Activated naive CD4-positive, alpha-beta T cell treated with anti-CD3 and anti-CD28 coated beads, Interleukin-2, amount 50 U/mL, for 16 hours (primary cell): ENCODE results near the gene PPFIBP1.
"Not testable (repeated sequence)": the region's sequence is repeated elsewhere in the genome, so short reads cannot be mapped to it uniquely, and the experiment has no call there.

Experiments
- DNase-seq: peaks from one replicate; pipeline ENCODE4 v3.0.0-alpha.2; 2020

Gene PPFIBP1

DNA sequence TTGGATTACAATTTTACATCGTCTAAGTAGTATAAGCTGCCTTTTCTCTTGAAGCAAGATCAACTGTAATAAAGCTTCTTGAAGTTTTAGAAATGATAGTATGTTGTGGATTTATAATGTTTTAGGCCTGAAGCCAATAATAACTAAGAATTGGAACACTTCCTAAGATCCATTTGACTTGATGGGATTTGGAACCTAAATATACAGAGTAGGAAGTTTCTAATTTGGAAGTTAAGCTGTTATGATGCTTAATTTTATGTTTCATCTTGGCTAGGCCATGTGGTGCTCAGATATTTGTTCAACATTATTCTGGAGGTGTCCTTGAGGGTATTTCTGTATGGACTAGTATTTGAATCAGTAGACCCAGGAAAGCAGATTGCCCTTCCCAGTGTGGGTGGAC lies 74.9 kb downstream of the PPFIBP1 start:
- DNase-seq: not testable (repeated sequence)

DNA sequence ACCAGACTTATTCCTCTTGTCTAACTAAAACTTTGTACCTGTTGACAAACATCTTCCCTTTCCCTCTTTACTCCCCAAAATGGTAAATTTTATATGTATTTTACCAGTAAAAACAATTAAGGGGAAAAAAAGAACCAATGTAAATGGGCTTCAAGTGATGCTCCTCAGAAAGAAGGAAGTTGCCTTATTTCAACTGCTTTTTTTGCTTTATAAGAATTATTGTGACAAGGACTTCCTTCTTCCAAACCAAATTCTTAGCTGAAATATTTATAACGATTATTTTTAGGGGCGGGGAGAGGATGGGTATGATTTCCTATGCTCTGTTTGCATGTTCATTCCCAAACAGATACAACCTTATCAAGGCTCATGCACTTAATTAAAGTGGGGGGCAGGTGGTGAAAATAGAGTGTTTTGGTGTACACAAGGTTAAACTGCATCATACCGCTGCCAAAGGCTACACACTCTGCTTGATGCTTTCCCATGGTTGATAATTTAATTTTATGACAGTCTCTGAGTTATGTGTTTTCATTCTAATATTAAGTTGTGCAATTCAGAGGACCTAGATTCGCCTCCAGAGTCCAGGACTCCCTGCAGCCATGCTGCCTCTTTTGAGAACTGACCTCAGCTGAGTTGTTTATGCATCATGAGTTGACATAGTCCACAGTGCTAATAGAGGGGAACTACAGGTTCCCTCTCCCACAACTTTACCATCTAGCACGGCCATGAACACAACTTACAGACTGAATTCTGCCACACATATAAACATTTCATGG lies 77.2 kb downstream of the PPFIBP1 start:
- not testable (repeated sequence) for DNase-seq

DNA sequence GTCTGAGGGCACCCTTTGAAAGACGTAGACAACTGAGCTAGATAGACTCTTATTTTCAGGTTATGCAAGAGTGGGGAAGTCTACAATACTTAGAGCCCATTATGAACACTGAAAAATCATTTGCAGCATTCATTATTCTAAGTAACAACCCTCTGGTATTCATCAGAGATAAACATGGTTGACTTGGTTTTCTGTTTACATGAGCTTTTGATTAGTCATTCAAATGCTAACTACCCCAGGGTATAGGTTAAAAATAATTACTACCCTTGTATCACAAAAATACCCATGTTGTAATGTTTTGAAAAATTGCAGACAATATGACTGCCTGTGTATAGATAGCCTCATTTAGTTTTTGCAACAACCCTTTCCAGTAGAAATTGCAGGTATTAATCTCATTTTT lies 78.5 kb downstream of the PPFIBP1 start:
- DNase-seq: no peak

DNA sequence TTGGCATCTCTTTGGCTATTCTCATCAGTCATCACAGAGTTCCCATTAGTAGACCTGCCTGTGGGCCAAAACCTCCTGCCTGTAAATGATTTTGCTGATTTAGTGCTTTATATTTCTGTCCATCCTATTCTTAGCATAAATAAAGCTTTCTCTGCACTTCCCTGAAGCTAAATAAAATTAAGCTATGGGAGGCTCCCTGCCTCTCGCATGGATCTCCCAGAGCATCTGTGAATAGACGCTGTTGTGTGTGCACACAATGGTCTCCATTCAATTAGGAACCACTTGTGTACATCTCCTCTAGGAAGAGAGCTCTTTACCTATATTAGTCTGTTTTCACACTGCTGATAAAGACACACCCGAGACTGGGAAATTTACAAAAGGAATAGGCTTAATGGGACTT lies 80.4 kb downstream of the PPFIBP1 start:
- DNase-seq: no peak

DNA sequence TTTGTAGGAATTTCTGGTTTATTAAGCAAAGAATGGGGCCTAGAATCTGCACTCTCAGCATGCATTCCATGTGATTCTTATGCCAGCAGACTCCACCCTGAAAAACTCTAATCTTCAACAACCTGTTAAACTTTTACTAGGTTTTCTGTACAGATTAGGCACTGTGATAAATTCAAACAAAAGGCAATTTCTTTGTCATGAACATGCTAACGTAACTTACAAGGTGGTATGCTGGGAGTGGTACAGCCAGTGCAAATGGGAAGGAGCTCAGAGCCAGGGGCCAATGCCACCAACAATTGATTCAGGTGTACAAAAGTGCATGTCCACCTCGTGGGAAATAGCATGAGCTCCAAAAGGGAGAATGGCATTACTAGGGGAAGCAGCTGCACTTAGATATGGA lies 83.0 kb downstream of the PPFIBP1 start:
- no peak for DNase-seq

DNA sequence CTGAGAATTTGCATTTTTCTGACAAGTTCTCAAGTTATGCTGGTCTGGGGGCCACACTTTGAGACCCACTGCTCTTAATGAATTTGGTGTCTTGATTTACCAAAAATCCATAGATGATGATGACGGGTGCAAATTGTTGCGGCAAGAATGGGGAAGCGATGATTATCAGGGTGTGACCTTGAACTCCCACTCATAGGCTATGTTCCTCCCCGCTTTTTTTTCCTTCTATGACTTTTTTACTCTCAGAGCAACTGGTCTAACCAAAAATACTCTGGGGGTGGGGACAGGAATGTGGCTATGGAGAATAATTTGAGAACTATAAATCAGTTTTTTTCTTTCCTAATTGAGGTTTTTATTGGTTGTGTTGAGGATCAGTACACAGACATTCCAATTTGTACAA lies 83.6 kb downstream of the PPFIBP1 start:
- no peak for DNase-seq

DNA sequence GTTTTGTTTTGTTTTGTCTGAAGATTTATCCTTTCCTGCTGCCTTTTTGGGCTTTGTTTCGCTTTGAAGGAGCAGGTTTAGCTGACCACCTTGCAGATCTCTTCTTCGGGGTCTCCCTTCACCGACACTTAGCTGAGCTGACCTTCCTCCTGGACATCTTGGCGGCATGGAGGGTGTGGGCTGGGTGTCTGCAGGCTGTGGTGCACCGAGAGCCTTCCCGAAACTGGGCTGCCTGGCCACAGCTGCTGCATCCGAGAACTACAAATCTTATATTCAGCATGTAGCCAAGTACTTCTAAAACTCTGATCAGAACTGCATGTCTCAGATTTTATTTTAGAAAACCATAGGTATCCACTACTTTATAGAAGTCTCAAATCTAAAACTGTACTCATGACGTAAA lies 84.9 kb downstream of the PPFIBP1 start:
- no peak for DNase-seq

DNA sequence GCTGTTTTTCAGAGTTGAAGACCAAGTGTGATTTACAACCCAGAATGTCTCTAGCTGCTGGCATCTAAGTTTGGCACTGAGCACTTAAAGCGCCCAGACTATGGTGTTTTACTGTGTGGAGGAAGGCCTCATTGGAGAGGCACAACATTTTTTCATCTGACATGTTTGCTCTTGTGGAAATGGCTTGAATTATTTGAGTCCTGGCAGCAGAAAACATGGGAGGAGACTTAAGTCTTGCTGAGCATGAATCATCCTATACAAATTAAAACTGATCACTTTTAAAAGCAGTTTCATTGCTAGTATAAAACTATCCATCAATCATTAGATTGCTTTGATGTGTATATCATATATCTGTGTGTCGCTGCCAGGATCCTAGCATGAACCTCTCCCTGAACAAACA lies 86.4 kb downstream of the PPFIBP1 start:
- no peak for DNase-seq

DNA sequence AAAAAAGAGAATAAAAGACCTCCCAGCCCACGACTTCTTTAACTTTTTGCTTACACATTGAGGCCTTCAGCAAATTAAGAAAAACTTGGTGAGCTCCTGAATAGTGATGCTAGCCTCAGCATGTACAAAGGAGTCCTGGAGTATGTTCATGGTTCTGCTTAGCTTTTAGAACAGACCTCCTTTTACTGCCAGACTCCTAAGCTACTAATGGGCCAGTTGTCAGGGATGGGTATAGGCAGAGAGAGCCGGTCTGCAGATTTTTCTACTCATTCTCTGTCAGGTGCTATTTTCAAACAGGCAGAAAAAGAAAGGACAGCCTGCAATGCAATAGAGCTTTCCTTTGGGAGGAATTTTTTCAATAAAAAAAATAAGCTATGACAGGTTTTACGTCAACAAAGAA lies 90.4 kb downstream of the PPFIBP1 start:
- no peak for DNase-seq

DNA sequence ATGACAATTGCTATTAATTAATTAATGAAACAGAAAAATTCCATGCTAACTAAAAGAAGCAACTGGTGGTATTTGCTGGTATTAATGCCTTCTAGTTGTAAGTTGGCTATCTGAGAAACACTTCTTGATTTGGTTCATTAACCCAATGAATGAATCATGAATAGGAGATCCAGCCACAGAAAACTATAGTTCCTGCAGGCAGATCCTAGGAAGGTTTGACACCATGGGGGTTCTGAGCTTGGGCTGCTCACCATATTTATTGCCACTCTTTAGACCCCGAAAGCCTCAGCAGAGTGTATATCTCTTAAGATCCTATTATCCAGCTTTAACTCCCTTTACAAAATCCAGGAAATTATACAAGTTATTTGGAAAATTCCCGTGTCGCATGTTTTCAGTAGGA lies 90.9 kb downstream of the PPFIBP1 start:
- no peak for DNase-seq

DNA sequence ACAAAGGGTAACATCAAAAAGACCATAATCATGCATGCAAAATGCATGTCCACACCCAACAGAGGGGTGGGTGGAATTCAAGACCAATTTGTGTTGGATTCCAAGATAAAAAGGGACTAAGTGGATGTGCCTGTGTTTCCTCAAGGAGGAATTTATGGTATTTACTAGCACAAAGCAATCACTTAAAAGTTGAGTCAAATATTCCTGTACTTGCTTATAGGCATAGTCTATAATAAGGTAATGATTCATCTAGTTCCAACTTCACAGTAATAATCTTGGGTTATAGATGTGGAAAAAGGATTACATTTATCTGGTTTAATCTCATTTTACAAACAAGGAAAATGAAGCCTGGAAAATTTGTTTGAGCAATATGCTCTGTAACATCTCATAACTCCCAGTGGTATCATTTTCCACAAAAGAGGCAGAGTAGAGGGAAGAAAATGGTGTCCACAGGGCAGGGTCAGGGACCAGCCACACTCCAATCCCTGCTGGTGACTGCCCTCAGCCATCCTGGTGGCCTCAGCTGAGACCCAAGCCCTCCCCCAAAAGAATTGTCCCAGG lies 91.4 kb downstream of the PPFIBP1 start:
- DNase-seq: no peak

DNA sequence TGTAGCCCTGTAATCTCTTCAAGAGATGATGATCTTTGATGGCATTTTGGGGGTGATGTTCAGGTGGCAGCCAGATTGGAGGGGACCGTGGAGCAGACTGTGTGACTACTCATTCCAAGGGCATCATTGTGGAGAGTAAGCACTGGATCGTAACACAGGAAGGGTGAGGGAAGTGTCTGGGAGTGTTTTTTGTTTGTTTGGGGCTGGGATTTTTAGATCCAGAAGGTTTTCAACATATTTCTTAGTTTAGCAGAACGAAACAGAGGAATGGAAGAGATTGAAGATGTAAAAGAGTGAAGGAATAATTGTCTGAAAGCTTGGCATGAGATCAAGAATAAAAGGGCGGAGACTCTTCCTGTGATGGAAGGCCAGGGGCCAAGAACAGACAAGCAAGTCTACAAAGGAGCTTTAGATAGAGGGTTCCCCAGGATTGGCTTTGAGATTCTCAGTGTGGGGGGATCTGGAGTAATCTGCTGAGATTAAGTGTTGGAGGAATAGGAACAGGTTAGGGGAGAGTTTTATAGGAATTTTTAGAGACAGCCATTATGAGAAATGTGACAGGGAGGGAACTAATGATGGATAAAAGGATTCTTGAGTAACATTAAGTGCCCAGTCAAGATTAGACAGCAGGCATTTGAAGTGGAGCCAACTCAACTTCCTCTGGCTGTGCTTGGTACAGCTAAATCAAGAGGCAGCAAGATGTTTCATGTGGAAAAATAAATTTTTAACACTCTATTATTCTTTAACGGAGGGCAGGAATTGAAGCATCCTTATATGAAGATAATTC lies 92.5 kb downstream of the PPFIBP1 start:
- no peak for DNase-seq

DNA sequence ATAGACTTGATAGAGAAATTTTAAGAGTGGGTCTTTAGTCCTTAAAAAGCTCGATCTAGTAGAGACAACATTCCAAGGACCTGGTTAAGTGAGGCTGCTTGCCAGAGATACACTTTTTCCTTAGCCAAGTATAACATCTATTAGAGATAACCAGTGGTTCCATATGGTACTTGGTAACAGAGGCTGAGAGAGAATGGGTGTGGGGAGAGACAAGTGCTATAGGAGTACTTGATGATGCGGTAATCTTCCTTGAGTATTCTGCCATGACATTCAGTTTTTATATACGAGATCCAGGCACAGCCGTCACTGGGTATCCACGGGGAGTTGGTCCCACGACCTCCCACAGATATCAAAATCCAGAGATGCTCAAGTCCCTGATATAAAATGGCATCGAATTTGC lies 94.8 kb downstream of the PPFIBP1 start:
- DNase-seq: no peak

DNA sequence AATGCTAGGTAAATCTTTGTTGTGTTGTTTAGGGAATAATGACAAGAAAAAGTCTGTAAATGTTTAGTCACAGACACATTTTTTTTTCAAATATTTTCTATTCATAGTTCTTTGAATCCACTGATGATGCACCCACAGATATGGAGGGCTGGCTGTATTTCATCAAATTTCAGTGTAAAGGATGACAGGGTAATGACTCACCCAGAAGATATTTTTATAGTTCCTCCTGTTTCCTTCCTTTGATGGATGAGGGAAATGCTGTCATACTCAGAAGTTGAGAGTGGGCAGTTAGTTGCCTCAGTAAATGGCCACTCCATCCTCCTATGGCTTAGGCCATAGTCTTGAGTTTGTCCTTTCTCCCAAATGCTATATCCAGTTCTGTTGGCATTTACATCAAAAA lies 95.3 kb downstream of the PPFIBP1 start:
- DNase-seq: no peak

DNA sequence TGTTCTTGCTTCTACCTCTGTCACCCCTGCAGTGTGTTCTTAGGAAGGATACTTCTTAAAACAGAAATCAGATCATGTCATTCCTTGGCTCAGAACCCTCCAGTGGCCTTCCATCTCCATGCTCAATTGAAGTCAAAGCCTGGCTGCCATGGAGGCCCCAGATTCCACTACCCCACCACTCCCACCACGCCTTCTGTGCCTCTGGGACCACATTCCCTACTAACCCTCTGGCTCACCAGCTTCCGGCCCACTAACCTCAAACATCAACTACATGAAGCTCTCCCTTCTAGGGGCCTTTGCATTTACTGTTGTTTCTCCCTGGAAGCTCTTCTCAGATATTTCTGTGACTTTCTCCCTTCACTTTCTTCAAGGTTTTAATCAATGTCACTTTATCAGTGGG lies 96.1 kb downstream of the PPFIBP1 start:
- DNase-seq: no peak

DNA sequence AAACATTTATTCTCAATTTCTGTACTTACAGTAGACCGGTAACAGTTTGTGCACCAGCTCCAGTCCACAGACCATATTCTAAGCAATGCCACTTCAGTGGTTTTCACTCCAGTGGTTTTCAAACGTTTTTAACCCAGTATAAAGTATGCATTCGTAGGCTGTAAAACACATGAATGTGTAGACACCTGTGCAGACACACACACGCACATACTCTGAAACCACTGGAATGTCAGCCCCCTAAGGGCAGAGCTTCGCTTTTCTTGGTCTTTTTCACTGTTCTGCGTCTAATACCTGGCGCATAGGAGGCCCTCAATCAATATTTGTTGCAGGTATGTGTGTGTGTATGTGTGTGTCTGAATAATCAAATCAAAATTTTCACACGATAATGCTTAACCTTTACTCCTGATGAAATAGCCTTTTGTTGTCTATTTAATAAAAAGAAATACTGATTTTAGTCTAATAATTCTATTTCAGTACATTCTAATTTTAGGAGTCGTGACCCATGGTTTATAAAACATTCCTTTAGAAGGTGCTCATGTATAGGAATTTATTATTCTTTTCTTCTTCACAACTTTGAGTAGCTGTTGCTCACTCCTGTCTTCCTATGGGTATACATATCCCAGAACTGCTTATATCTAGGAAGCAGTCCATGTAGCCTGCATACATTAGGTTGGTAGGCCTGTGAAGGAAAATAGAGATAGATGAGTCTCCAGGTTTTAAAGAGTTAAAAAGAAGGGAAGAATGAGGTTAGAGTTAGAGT lies 98.6 kb downstream of the PPFIBP1 start:
- no peak for DNase-seq

DNA sequence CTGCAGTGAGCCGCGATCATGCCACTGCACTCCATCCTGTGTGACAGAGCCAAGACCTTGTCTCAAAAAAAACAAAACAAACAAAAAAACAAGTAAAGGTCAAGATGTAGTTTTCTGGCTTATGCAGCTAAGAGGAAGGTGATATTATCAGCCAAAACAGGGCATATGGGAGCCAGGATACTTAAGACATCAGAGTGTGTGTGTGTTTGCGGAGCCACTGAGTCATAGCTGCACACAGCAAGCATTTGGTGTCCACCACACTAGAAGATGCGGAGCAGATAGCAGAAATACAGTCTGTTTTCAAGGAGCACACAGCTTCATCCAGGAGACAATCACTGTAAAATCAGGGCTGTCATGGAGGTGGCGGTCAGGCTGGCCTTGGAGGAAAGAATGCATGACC lies 99.6 kb downstream of the PPFIBP1 start:
- no peak for DNase-seq

DNA sequence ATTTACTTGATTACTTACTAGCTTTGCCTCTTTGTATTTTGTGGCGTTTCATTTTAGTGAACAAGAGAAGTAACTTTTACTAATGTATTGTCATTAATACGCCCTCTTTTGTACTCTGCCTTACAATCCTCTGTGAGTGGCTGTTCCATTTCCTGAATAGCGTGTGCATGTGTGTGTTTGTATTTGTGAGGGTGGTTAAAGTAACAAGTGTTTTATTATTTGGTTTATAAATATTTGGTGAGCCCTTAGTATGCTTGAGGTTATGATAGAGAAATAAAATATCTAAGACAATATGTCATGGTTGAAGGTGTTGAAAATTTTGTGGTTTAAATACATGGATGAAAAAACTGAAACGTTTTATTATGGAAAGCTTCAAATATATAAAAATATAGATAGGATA lies 100.6 kb downstream of the PPFIBP1 start:
- no peak for DNase-seq

DNA sequence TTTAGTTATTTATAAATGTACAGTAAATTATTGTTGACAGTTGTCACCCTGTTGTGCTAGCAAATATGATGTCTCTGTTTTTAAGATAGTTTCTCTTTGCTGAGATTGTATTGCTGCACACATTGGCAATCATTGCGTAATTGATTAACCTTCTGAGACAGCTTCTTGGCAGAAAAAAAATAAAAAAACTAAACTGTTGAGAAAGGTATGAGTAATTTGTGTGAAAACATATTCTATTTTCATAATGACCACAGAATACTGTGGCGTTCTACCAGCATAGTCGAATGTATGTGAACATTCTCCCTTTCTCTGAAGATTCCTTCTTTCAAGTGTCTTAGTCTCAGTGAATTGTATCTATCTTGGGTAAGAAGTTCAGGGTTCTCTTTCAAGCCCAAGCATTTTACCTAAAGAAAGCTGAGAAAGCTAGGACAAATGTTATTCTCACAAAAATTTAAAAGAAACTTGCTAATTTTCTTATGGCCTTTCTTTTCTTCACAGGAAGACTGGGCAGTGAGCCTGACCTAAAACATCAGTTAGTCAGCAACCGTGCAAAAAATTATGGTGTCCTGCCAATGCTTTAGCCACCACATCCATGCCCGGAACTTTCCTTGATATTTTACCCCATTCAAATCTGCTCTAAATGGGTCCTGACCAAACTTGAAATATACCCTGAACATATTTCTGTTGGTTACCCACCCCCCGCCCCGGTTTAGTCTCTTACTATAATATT lies 103.3 kb downstream of the PPFIBP1 start:
- DNase-seq: no peak

DNA sequence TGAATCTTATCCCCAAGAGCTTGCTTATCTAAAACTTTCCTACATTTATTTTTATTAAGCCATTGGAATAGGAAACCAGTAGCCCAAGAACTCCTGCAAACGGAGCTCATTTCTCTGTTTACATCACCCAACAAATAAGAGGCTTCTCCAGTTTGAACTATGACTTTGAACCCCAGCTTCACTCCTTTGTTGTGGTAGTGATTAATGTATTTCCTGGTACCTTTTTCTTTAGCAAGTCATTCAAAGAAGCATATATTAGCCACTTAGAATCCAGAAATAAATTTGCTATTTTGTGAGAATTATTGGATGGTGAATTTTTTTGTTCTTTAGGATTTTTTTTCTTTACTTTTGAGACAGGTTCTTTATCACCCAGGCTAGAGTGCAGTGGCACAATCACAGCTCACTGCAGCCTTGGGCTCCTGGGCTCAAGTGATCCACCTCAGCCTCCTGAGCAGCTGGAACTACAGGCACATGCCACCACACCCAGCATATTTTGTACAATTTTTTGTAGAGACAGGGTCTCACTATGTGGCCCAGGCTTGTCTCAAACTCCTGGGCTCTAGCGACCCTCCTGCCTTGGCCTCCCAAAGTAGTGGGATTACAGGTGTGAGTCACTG lies 104.0 kb downstream of the PPFIBP1 start:
- not testable (repeated sequence) for DNase-seq

DNA sequence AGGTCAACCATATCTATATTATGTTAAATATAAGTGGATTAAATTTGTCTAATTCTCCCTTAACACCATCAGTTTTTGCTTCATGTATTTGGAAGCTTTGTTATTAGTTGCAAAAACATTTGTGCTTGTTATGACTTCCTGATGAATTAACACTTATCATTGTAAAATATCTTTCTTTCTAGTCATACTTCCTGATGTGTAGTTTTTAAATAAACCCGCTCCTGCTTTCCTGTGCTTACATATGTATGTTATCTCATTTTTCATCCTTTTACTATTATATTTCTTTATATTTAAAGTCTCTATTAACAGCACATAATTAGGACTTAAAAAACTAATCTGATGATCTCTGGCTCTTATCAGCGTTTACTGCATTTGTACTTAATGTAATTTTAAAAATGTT lies 106.2 kb downstream of the PPFIBP1 start:
- not testable (repeated sequence) for DNase-seq

DNA sequence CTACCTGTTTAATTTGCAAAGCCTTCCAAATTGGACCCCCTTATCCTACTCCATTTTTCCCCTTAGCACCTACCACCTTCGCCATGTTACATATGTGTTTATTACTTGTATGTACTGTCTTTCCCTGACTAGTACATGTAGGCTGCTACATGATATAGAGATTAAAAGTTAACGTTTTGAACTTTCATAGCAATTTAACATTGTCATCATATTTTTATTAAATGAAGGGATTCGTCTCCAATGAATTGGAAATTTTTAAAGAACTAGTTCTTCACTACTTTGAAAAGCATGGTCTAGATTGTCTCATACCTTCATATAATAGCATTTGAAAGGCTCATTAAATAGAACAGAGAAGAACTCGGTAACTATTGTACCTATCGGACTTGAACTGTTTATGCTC lies 107.4 kb downstream of the PPFIBP1 start:
- DNase-seq: no peak
